Measurements from ENCODE around the gene CHI3L1. TPM values are rescaled to one million over a fixed set of nuclear protein-coding genes. Genes with fewer than 3 reads are reported as not detected.

CHI3L1 gene
- total RNA-seq, 1 experiment from 2014 or later, result 0.75 TPM

DNA sequence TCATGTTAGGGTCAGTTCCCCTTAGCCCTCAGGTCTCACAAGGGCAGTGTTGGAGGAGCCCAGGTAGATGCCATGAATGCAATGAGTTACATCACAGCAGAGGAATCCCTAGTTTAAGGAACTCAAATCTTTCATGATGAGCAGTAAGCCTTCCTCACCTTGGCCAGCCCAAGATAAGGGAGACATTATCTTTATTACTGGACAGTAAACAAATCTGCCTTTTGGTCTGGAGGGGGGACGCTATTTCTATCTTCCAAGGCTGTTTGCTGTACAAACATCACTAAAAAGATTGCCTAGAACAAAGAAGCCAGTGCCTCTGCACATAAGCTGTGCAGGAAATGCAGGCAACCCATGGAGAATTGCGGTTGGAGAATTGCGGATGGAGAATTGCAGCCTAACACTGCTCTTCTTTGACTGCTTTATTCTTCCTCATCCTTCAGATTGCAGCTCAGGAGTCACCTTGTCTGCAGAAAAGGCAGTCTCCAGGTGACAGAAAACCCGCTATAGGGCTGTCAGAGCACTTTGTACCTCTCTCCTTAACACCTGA lies 2.3 kb upstream of the CHI3L1 start:
- CTCF ChIA-PET, result interaction anchor here (0.8 to 5.4 kb wide), 2 partner anchors 15 to 16 kb away, joined by 5 to 47 read pairs; no protein-coding TSS in a partner anchor
- TF ChIP-seq, protein P1, sequence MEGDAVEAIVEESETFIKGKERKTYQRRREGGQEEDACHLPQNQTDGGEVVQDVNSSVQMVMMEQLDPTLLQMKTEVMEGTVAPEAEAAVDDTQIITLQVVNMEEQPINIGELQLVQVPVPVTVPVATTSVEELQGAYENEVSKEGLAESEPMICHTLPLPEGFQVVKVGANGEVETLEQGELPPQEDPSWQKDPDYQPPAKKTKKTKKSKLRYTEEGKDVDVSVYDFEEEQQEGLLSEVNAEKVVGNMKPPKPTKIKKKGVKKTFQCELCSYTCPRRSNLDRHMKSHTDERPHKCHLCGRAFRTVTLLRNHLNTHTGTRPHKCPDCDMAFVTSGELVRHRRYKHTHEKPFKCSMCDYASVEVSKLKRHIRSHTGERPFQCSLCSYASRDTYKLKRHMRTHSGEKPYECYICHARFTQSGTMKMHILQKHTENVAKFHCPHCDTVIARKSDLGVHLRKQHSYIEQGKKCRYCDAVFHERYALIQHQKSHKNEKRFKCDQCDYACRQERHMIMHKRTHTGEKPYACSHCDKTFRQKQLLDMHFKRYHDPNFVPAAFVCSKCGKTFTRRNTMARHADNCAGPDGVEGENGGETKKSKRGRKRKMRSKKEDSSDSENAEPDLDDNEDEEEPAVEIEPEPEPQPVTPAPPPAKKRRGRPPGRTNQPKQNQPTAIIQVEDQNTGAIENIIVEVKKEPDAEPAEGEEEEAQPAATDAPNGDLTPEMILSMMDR (IDR thresholded peaks at IDR 0.05; ENCODE audit: unreplicated experiment), result no peak
- H3K27me3 Mint-ChIP-seq (ENCODE audit: insufficient read depth, unreplicated experiment), result peaks cover 33% of the 10 kb centered on the region
- intact Hi-C loops (cut with micrococcal nuclease), result no loop called here
- no peak overlapping the region for H3K4me3 Mint-ChIP-seq (ENCODE audit: unreplicated experiment)
- H3K36me3 Mint-ChIP-seq (ENCODE audit: insufficient read depth, unreplicated experiment), result no peaks in the 10 kb centered on the region
- no peaks in the 10 kb centered on the region for H3K9me3 Mint-ChIP-seq (ENCODE audit: unreplicated experiment)
- POLR2A ChIA-PET, result interaction anchor here (0.7 kb wide), 1 partner anchor 26 kb away, joined by 3 read pairs; no protein-coding TSS in a partner anchor
- peaks cover 13% of the 10 kb centered on the region for H3K4me1 Mint-ChIP-seq (ENCODE audit: insufficient read depth, unreplicated experiment)
- no peak overlapping the region for H3K27ac Mint-ChIP-seq (ENCODE audit: low read depth, unreplicated experiment)
- no peak for DNase-seq (ENCODE audit: unreplicated experiment)
- no TSS peak for BruUV-seq (replicated peaks)

DNA sequence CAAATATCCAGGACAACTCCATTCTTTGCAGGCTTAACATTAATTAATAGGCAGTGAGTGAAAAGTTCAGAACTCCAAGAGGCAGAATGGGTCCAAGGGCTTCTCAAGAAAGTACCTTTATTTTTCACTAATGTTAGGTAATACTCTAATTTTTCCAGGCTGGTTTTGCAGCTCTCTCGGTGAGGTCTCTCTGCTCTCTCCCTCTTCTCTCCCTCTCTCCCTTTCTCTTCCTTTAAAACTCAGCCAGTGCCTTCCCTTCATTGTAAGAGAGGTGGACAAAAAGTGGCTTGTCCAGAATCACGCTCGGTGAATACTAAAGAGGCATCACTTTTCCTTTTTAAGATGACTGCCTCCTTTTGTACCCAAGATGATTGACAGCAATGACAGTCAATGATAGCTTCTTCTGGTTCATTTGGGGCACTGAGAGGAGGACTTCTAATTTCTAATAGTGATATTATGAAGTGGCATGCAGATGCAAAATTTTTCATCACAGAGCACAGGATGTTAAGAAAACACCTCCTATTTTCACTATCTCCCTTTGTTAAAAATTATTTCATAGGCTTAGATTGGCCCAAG lies 1.3 kb upstream of the CHI3L1 start:
- ChIA-PET POLR2A (interaction anchor here (0.5 to 2.2 kb wide), 3 partner anchors 12 to 61 kb away, joined by 3 to 10 read pairs (median 3); no protein-coding TSS in a partner anchor), CTCF (interaction anchor here (0.7 to 5.4 kb wide), 3 partner anchors 14 to 153 kb away, joined by 3 to 47 read pairs (median 3); no protein-coding TSS in a partner anchor)
- H3K27me3 Mint-ChIP-seq (ENCODE audit: insufficient read depth, unreplicated experiment), result peaks cover 33% of the 10 kb centered on the region
- peaks cover 13% of the 10 kb centered on the region for H3K4me1 Mint-ChIP-seq (ENCODE audit: insufficient read depth, unreplicated experiment)
- H3K9me3 Mint-ChIP-seq (ENCODE audit: unreplicated experiment), result no peaks in the 10 kb centered on the region
- no peak overlapping the region for H3K27ac Mint-ChIP-seq (ENCODE audit: low read depth, unreplicated experiment)
- no peak overlapping the region for H3K4me3 Mint-ChIP-seq (ENCODE audit: unreplicated experiment)
- DNase-seq (ENCODE audit: unreplicated experiment), result no peak
- H3K36me3 Mint-ChIP-seq (ENCODE audit: insufficient read depth, unreplicated experiment), result no peaks in the 10 kb centered on the region
- TF ChIP-seq, protein P1 (IDR thresholded peaks at IDR 0.05; ENCODE audit: unreplicated experiment), result no peak
- no TSS peak for BruUV-seq (replicated peaks)
- intact Hi-C loops (cut with micrococcal nuclease), result no loop called here

DNA sequence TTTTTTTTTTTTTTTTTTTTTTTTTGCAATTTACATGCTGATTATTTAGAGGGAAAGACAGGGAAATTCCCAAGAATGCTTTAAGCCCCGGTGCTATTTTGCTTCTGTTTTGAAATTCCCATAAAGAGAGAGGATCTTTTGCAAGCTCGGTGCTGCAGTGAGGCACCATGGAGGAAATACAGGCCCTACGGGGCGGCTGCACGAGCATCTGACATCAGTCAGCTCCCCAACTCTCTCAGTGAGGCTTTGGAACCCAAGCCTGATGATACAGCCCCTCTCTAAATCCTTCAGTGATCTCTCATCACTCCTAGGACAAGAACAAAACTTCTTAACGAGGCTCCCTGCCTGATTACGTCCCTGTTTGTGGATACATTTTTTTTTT lies 791 bp upstream of the CHI3L1 start:
- intact Hi-C loops (cut with micrococcal nuclease), result no loop called here
- Mint-ChIP-seq H3K4me1 (ENCODE audit: insufficient read depth, unreplicated experiment) (peaks cover 13% of the 10 kb centered on the region), H3K27ac (ENCODE audit: low read depth, unreplicated experiment) (no peak overlapping the region), H3K4me3 (ENCODE audit: unreplicated experiment) (no peak overlapping the region), H3K27me3 (ENCODE audit: insufficient read depth, unreplicated experiment) (peaks cover 33% of the 10 kb centered on the region), H3K36me3 (ENCODE audit: insufficient read depth, unreplicated experiment) (no peaks in the 10 kb centered on the region), H3K9me3 (ENCODE audit: unreplicated experiment) (no peaks in the 10 kb centered on the region)
- CTCF ChIA-PET, result interaction anchor here (0.8 to 5.4 kb wide), 2 partner anchors 14 to 29 kb away, joined by 3 to 47 read pairs; no protein-coding TSS in a partner anchor
- no peak for DNase-seq (ENCODE audit: unreplicated experiment)
- TF ChIP-seq, protein P1 (IDR thresholded peaks at IDR 0.05; ENCODE audit: unreplicated experiment), result no peak
- no TSS peak for BruUV-seq (replicated peaks)
- POLR2A ChIA-PET, result interaction anchor here (0.6 to 2.2 kb wide), 2 partner anchors 13 to 23 kb away, joined by 3 to 10 read pairs; no protein-coding TSS in a partner anchor

DNA sequence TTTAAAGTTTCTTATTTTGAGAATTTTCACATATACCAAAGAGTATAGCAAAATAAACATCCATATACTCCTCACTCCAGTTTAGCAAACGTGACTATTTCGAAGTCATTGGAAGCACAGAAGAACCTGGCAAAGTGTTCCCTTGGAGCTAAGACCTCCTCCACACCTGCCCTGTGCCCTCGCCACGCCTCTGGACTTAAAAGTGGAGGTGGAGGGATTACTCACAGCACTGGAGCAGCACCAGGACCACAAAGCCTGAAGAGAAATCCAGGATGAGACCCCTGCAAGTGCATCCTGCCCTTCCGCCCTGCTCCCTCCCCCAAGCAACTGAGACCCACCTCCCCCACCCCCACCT lies 436 bp downstream of the CHI3L1 start:
- CTCF ChIA-PET, result interaction anchor here (0.6 to 5.4 kb wide), 10 partner anchors 9 to 517 kb away, joined by 3 to 47 read pairs (median 3); no protein-coding TSS in a partner anchor
- peak; percentile 65 for DNase-seq (ENCODE audit: unreplicated experiment)
- Mint-ChIP-seq H3K4me3 (ENCODE audit: unreplicated experiment) (no peak overlapping the region), H3K9me3 (ENCODE audit: unreplicated experiment) (no peaks in the 10 kb centered on the region), H3K36me3 (ENCODE audit: insufficient read depth, unreplicated experiment) (no peaks in the 10 kb centered on the region), H3K27me3 (ENCODE audit: insufficient read depth, unreplicated experiment) (peaks cover 33% of the 10 kb centered on the region), H3K27ac (ENCODE audit: low read depth, unreplicated experiment) (no peak overlapping the region), H3K4me1 (ENCODE audit: insufficient read depth, unreplicated experiment) (peaks cover 13% of the 10 kb centered on the region)
- no TSS peak for BruUV-seq (replicated peaks)
- POLR2A ChIA-PET, result interaction anchor here (0.6 to 2.2 kb wide), 5 partner anchors 8 to 48 kb away, joined by 3 to 10 read pairs (median 3); no protein-coding TSS in a partner anchor
- intact Hi-C loops (cut with micrococcal nuclease), result no loop called here
- TF ChIP-seq, protein P1 (IDR thresholded peaks at IDR 0.05; ENCODE audit: unreplicated experiment), result no peak

Data from MCF 10A (cell line).